Fibroblast of gingiva (primary cell): ENCODE results near the gene CASP8.

Experiments
- DNase-seq: peaks from one replicate; pipeline ENCODE4 v3.0.0-alpha.2; 2011; ENCODE audit warnings: low read depth

CASP8 gene

DNA sequence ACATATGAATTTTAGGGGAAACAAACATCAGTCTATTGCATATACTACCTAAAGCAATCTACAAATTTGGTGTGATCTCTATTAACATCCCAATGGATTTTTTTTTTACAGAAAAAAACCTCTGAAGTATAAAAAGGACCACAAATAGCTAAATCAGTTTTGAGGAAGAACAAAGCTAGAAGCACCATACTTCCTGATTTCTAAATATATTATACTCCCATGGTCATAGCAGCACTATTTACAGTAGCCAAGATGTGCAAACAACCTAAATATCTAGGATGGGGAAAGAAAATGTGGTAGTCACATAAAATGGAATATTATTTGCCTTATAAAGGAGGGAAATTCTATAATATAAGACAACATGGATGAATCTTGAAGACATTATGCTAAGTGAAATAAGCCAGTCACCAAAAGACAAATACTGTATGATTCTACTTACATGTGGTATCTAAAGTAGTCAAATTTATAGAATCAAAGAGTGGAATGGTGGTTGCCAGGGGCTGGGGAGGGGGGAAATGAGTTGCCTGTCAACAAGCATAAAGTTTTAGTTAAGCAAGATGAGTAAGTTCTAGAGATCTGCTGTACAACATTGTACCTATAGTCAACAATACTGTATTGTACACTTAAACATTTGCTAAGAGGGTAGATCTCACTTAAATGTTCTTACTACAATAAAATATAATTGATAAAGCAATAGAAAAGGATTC is 17.6 kb upstream of the CASP8 start:
- no peak for DNase-seq

DNA sequence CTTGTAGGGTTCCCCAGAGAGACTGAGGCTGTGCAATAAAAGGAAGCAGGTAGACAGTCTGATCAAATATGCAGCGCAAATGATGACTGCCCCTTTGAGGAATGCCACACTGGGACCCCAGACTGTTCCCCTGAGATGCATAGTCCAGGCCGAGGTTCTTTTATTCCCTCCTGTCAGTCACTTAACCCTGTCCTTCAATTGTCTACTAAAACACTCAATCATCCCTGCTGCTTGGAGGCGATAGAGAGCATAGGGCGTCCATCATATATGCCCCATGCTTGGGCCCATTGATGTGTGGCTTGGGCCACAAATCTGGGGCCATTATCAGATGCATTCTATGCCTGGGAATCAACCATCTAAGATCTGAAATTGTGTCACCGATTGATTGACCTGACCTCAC is 15.5 kb upstream of the CASP8 start:
- DNase-seq: no peak

DNA sequence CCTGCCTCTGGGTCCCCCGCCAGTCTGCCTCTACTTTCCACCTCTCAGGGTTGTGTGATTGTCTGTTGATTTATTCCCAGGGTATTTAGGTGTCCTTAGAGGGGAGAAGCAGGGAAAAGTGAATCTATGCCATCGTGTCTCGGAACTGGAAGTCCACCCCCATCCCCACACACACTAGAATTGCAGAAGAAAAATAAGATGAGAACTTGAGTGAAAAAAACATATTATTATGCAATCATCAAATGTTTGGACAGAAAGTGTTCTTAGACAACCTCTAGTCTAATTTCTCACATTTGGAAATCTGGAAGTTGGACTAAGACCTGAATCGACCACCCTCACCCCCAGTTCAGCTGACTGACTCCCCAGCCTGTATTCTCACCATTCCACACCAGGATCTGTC is 14.1 kb upstream of the CASP8 start:
- DNase-seq: no peak

DNA sequence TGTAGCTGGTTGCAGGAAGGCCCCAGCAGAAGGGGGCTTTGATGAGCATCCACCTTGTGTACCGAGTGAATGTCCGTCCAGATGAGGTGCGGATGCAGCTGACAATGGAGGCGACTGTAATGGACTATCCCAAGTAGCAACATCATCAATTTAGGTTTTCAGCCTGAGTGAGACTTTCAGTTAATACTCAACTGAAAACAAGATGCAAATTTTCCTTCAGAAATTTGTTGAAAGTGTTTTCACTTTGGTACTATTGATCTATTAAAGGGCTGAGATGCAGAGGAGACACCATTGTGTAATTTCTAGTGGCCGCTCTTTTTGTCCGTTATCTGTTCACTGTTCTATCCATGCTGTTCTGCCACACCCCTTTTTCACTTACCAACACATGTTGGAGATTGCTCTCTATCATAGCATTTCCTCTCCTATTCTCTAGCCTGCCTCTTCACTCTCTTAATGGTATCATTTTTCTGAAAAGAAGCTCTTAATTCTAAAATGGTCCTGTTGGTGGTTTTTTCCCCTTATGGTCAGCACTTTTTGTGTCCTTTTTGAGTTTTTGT is 12.0 kb upstream of the CASP8 start:
- DNase-seq: no peak

DNA sequence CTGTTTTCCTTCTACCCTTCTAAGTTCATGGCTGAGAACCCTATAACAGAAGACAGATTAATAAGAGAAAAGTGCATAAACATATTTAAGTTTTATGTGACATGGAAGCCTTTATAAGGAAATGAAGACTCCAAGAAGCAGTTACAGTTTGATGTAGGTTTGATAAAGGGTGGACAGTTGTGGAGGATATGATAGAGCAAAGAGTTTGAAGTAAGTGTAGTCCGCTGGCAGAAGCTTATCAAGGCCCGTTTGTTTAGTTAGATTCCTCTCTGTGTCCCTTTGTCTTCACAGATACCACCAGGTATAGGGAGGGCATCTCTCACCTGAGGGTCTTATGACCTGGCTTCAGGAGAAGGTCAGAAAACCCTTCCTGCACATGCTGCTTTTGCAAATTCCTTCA is 10.4 kb upstream of the CASP8 start:
- no peak for DNase-seq

DNA sequence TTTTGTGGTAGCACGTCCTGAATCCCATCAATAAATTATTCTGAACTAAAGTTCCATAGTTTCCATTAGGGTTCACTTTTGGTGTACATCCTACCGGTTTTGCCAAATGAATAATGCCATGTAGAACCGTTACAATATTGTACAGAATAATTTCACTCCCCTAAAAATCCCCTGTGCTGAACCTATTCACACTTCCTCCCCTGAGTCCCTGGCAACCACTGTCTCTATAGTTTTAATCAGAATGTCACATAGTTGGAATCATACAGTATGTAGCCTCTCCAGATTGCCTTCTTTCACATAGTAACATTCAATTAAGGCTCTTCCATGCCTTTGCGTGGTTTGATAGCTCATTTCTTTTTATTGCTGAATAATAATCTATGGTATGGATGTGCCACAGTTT is 9.6 kb upstream of the CASP8 start:
- no peak for DNase-seq

DNA sequence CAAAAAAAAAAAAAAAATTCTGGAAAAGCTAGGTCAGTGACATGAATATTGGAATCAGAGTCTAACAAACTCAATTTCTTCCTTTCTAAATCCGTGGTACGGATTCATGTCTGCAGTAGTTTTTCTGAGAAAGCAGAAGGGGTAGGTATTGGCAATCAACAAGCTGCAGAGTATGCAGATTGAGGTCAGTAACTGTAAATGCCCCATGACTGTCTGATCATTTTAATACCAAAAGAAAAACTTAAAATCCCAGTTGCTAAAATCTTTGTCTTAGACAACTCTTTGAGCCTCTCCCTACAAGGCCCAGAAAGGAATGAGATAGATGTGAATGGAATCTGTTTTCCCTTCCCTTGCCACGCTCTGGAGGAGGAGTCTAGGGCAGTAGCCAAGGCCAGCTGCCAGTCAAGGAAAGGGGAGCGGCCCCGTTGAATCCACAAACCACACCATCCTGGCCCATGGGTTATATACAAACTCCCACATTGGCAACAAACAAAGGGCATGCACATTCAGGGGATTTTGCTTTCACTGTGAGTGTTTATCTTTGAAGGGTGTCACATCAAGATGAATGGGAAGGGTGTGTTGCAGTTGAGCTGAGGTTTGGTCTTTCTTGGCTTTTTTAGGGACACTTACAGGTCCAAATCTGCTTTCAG is 6.1 kb upstream of the CASP8 start:
- DNase-seq: peak; percentile 58

DNA sequence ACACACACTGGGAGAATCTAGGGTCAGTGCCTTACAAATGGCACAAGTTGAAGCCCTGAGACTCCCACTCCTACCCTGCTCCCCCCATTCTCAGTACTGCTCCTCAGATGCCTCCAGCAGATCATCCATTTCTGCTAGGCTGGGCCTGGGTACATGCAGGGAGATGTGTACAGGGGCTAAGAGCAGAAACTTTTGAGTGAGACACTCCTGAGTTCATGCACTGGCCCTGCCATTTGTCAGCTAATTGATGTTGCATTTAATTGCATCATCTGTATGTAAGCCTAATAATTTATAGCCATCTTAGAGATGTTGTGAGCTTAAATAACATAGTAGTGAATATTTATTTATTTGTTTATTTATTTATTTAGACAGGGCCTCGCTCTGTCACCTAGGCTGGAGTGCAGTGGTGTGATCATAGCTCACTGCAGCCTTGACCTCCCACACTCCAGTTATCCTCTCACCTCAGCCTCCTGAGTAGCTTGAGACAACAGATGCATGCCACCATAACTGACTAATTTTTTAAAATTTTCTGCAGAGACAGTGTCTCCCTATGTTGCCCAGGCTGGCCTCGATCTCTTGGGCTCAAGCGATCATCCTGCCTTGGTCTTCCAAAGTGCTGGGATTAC is 4.8 kb upstream of the CASP8 start:
- no peak for DNase-seq

DNA sequence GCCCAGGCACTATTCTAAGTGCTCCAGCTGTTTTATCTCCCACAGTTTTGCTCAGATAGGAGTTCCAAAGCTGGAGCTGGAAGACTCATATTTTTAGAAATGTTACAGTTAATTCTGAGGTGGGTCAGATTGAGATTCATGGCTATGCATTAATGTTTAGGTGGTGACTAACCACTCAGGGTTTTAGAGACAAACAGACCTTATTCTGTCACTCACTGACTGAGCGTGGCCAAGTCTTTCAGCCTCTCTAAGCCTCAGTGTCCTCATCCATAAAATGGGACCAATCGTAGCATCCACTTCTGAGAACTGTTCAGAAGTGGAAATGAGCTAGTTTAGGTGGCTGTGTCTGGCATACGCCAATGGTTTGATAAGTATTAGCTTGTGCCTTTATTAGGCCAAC is 4.3 kb upstream of the CASP8 start:
- DNase-seq: no peak

DNA sequence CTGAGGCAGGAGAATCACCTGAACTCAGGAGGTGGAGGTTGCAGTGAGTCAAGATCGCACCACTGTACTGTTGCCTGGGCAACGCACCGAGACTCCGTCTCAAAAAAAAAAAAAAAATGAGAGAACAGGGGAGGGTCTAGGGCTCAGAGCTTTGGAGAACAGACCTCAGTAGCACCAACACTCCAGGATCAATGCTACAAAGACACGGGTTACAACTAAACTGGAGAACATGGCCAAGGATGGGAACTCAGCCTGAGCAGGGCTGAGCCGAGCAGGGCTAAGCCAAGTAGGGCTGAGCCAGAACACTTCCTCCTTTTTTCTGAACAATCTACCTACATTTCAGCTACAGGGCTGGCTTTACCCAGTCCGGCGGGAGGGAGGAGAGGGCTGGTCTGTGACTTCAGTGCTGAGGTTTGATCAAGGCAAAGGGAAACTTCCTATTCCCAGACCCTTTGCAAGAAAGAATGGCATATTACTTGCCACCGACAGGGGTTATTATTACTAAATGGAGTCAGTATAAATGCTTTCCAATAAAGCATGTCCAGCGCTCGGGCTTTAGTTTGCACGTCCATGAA is 2.9 kb upstream of the CASP8 start:
- no peak for DNase-seq

DNA sequence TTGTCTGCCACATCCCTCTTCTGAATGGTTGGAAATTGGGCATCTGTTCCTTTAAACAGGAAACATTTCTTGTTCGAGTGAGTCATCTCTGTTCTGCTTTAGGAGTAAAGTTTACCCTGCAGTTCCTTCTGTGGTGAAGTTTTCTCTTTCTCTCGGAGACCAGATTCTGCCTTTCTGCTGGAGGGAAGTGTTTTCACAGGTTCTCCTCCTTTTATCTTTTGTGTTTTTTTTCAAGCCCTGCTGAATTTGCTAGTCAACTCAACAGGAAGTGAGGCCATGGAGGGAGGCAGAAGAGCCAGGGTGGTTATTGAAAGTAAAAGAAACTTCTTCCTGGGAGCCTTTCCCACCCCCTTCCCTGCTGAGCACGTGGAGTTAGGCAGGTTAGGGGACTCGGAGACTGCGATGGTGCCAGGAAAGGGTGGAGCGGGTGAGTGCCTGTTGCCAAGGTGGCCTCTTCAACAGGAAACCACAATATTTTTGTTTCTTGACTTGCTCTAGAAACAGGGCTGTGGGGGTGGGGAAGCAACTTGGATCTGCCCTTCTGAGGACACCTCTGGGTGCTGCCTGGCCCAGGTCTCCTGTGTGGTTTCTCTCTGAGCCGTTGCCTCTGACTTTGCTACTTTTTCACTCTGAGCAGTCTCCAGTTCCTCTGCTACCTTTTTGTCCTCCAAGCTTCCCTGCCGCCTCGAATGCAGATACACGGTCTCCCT is 2.2 kb upstream of the CASP8 start:
- peak; percentile 73 for DNase-seq

DNA sequence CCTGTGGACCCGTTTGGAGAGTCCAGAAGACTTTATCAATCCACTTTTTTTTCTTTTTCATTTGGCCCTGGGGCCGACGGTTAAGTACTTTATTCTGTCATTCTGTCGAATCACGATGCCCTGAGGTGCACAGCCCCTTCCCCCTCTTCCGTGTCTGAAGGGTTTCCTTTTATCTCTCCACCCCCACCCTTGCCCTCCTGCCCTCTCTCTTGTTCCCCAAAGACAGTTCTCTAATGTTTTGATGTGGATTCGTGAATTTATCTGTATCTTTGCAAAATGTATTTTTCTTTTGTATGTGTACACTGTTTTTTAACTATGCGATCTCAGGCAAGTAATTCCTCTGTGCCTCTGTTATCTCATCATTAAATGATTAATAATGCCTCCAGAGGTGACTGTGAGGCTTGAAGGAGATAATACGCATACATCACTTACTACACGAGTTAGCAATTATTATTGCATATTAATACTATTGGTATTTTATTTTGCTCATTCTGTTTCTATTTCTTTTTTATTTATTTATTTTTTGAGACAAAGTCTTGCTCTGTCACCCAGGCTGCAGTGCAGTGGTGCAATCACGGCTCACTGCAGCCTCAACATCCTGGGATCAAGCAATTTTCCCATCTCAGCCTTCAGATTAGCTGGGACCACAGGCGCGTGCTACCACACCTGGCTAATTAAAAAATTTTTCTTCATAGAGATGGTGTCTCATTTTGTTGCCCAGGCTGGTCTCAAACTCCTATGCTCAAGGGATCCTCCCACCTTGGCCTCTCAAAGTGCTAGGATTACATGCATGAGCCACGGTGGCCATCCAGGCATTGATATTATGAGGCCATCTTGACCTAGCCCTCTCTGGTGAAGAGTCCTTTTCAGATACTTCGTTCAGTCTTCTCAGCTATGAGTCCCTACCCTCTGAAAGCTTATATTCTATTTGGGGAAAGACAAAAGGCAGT is 1.4 kb upstream of the CASP8 start:
- no peak for DNase-seq

DNA sequence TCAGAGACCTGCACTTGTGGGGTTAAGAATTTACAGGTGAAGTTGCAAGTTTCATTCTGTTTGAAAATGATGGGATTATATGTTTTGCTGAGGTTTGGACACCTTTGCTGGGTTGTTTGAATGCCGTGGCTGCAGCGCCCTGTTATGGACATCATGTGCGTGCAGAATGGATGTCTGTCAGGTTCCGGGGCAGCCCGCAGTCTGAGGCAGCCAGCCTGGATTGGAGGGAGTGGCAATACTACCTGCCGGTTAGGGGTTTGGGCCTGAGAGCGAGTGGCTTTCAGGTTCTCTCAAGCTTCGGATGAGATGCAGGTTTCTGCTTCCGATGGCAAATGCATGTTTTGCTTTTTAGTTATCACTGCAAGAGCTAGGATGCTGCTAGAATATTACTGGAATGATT is 1.1 kb downstream of the CASP8 start:
- no peak for DNase-seq

DNA sequence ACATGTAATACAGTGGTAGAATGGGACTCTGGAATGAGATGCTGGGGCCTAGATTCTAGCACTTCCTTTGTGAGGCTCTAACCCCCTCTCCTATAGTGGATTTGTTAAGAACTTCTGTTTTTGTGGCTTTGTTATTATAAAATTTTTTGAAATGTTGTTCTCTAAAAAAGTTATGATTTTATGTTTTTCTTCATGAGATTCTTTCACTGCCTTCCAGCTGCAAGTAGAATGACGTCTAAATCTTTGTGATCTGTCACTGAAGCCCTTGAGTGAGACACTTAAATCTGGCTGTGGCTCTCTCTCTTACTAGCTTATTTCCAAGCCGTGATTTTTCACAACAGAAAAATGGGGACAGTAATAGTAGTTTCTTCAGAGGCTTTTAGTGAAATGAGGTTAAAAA is 1.6 kb downstream of the CASP8 start:
- no peak for DNase-seq

DNA sequence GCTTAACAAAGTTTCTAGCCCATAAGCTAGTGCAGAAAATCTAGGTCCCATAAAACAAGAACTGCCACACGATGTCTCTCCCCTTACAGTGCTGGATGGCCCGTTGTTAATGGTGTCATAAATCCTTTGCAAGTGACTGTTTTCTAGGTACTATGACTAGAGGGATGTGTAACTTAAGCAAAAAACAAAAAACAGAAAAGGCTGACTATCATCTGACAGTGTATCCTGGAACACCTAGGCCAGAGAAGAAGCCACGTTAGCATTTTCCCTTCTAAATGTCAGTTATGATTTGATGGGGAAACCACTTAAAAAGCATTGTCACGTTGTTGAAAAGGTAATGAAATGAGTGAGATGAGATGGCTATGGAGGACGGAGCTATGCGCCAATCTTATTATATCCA is 2.4 kb downstream of the CASP8 start:
- no peak for DNase-seq

DNA sequence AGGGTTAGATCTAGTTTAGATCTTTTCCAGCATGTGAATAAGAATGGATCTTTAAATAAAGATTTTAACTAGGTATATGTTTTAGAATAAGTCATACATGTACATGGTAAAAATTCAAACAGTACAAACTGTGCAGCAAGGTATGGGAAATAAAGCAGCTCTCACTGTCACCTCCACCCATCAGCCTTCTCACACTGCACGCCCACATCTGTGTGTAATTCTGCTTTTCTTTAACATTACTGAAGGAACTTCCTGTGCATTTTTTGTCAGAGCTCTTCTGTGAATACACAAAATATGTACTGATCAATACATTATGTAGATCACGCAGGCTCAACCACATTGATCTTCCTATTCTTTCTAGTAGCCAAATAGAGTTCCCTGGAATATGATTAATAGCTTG is 3.4 kb downstream of the CASP8 start:
- DNase-seq: no peak

DNA sequence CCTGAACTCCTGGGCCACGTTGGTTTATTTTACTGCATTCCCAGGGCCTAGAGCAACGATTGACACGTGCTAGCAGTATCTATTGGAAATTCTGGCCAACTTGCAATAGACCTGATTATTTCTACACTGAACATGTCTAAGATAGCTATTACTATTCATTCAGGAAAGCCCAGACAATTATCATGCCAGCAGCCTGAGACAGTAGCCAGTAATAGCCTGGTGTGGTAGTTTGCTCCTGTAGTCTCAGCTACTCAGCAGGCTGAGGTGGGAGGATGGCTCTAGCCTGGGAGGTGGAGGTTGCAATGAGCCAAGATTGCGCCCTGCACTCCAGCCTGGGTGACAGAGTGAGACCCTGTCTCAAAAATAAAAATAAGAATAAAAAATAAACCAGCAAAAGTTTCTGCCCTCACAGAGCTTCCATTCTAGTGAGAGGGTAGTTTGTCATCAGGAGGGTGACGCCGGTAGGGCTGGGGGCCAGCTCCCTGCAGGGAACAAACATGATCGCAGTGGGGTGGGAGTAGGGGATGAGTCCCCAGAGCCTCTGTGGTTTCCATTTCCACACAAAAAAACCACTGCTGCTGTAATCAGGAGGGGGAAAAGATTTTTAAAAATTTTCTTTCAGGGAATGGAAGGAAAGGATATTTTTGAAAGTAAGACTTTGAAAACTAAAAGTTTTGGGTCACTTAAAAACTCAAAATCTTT is 4.3 kb downstream of the CASP8 start:
- DNase-seq: no peak

DNA sequence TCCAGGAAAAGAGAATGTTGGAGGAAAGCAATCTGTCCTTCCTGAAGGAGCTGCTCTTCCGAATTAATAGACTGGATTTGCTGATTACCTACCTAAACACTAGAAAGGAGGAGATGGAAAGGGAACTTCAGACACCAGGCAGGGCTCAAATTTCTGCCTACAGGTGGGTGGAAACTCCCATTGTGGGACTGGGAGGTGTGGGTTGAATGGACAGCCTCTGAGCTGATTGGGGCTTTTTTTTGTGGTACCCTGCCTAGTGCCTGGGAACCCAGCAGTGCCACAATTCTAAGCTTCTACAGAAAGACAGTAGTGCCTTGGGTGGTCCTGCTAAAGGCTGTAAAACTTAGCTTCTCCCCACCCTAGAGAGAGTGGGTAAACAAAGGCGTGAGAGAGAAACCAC is 6.3 kb downstream of the CASP8 start:
- DNase-seq: no peak

DNA sequence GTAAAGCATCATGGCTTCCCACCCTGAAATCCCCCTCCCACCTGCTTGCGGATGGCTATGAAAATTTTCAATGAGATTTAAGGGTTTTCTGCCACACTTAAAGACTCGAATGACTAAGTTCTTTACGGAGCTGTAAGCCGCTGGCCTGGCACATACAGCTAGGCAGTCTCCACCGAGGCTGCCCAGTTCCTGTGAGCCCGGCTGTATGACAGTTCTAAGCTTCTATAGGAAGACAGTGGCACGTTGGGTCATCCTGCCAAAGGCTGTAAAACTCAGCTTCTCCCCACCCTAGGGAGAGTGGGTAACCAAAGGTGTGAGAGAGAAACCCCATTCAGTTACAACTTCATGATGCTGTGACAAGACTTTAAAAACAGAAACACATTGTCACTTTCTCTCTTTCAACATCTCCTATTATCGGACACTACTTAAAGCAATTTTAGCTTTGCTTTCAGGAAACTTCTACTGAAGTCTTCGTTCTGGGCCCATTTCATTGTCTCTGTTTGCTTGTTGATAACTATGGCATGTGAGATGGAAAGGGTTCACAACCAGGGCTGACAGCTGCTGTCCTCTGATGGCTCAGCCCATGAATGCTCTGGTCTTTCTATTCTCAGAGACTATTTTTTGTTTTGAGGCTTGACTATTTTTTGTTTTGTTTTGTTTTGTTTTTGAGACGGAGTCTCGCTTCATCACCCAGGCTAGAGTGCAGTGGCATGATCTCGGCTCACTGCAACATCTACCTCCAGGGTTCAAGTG is 7.1 kb downstream of the CASP8 start:
- no peak for DNase-seq

DNA sequence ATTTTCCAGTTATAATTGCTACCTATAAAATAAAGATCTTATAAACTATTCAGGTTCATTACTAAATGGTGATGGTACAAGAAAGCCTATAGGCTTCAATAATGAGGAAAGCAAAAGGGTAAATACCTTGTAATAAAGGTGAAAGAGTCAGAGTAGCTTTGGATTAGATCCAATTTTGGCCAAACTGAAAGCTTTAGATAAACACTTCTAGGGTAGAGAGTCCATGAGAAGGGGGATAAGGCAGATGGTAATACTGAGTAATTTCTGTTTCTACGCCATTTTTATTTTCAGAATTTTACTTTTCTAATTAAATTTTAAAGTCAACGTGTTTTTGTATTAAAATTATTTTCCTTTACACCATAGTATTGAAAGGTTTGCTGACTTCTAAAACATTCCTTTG is 9.4 kb downstream of the CASP8 start:
- no peak for DNase-seq
